GM12891 (cell line): Measurements from ENCODE around the gene COL5A3.

ENCODE experiments used
- POLR2A ChIP-seq: IDR thresholded peaks from 2 replicates; pipeline ENCODE4 v1.6.1; 2011; ENCODE audit warnings: low read depth, low read length, control low read depth
- POLR2AphosphoS5 ChIP-seq: IDR thresholded peaks from 2 replicates; pipeline ENCODE4 v1.6.1; 2011; ENCODE audit warnings: low read depth, low read length, control low read depth

GRCh38 chr19:9943744-9944143 is 66.6 kb downstream of the COL5A3 start:
- no peak for TF ChIP-seq POLR2A
- no peak for TF ChIP-seq POLR2AphosphoS5
